ENCODE results near the gene SLFN11. TPM values are rescaled to one million over a fixed set of nuclear protein-coding genes. Genes with fewer than 3 reads are reported as not detected.

The SLFN11 gene
- total RNA-seq, 1 experiment from 2014 or later, result 0.90 TPM

DNA sequence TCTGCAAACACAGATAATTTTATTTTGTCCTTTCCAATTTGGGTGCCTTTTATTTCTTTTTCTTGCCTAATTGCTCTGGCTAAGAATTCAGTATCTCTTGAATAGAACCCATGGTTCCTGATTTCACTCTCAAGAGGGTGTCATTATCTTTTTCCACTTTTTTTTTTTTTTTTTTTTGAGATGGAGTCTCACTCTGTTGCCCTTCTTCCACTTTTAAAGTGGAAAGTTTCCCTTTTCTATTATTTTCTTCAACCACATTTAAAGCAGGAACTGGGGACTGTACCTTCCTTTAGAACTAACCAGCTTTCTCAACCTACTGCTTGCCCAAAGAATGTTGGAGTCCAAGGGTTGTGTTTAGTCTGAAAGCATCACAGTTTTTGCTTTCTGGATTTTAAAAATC, 31.1 kb downstream of the SLFN11 start:
- H3T11ph ChIP-seq (ENCODE audit: low read length), result no peak overlapping the region
- H4K20me1 ChIP-seq (ENCODE audit: control insufficient read depth, insufficient read depth, insufficient read length), result no peaks in the 10 kb centered on the region
- H4K91ac ChIP-seq (ENCODE audit: insufficient read length, low read depth, low read length), result no peak overlapping the region
- TF ChIP-seq CTCF (conservative IDR thresholded peaks at IDR 0.05), result no peak
- H3K27me3 ChIP-seq (ENCODE audit: insufficient read depth, low read length), result peaks cover 24% of the 10 kb centered on the region
- no peak overlapping the region for H3K18ac ChIP-seq (ENCODE audit: insufficient read length, low read depth, low read length)
- Mint-ChIP-seq H3K9me3 (peaks cover 14 to 24% of the 10 kb centered on the region in 2 experiments), H3K27ac (no peak overlapping the region), H3K27me3 (ENCODE audit: low read depth) (peaks cover 60% of the 10 kb centered on the region), H3K4me1 (peaks cover 4 to 5% of the 10 kb centered on the region in 2 experiments; a peak in 3 of 4 replicates), H3K36me3 (ENCODE audit: insufficient read depth in 1 of 3, low read depth in 3 of 3) (peaks cover 4 to 14% (median 7%) of the 10 kb centered on the region in 3 experiments; a peak in 6 of 7 replicates), H3K4me3 (no peak overlapping the region)
- H3K4me2 ChIP-seq (ENCODE audit: insufficient read depth, insufficient read length, low read length), result no peak overlapping the region
- H3K14ac ChIP-seq (ENCODE audit: insufficient read depth, low read length), result no peak overlapping the region
- no peak overlapping the region for H2BK120ac ChIP-seq (ENCODE audit: low read depth, low read length, poor library complexity, severe bottlenecking)
- no peak overlapping the region for H2BK20ac ChIP-seq (ENCODE audit: low read depth, low read length, poor library complexity, severe bottlenecking)
- H3K23ac ChIP-seq (ENCODE audit: insufficient read length, low read depth, low read length), result no peak overlapping the region
- H3K27ac ChIP-seq (ENCODE audit: insufficient read length, low read depth, low read length), result no peak overlapping the region
- no peak for DNase-seq
- H3K9me3 ChIP-seq (ENCODE audit: control insufficient read depth, low read depth, low read length), result no peaks in the 10 kb centered on the region
- H4K8ac ChIP-seq (replicated peaks; ENCODE audit: insufficient read length, low read depth, low read length), result no peak overlapping the region
- H2AK5ac ChIP-seq (ENCODE audit: insufficient read length, low read length), result no peak overlapping the region
- no peaks in the 10 kb centered on the region for H3K79me1 ChIP-seq (ENCODE audit: insufficient read depth, low read depth, low read length, poor library complexity, severe bottlenecking)
- H3K4me1 ChIP-seq (ENCODE audit: insufficient read depth, low read length), result no peaks in the 10 kb centered on the region
- H3K56ac ChIP-seq (ENCODE audit: insufficient read length, low read depth, low read length), result no peak overlapping the region
- no peak overlapping the region for H2BK15ac ChIP-seq (ENCODE audit: low read depth, low read length)
- no peak overlapping the region for H2BK5ac ChIP-seq (ENCODE audit: insufficient read length, low read length)
- no peak overlapping the region for H3K4ac ChIP-seq (ENCODE audit: low read depth, low read length)
- H2AFZ ChIP-seq (ENCODE audit: low read length), result no peak overlapping the region
- peaks cover 10% of the 10 kb centered on the region for H3K23me2 ChIP-seq (ENCODE audit: insufficient read length, low read depth, low read length, poor library complexity, severe bottlenecking)
- H3K79me2 ChIP-seq (ENCODE audit: insufficient read depth, low read length), result no peaks in the 10 kb centered on the region
- no peak overlapping the region for H3K9ac ChIP-seq (ENCODE audit: extremely low read depth, insufficient read length, low read length)
- H4K5ac ChIP-seq (ENCODE audit: insufficient read length, low read depth, low read length), result no peak overlapping the region
- H2BK12ac ChIP-seq (ENCODE audit: insufficient read length, low read depth, low read length), result no peak overlapping the region

Measured in H9 (cell line).